GM08714 (cell line): Measurements from ENCODE around the gene TPTE.
"Not testable (repeated sequence)": the region's sequence is repeated elsewhere in the genome, so short reads cannot be mapped to it uniquely, and the experiment has no call there.

ENCODE experiments used
- H3K4me3 ChIP-seq: fragments of 200-500 bp; sonication (Bioruptor generic); 2 replicates; pipeline ENCODE4 v1.5.1; 2014; ENCODE audit warnings: mild to moderate bottlenecking, low read length, inconsistent platforms
- ZNF274 ChIP-seq: IDR thresholded peaks from 2 replicates; pipeline ENCODE4 v1.6.1; 2012; ENCODE audit warnings: mild to moderate bottlenecking, low read depth, low read length

The TPTE gene

GRCh38 chr21:10521091-10521598 lies at the start of gene TPTE:
TPTE (plus strand) TSS chr21:10521583; CDS start chr21:10538724, 17,141 bp downstream.
- TF ChIP-seq ZNF274 = no peak
- peak within 1 kb of the TSS; percentile 66; the same call in 1 of the 2 replicates for H3K4me3 ChIP-seq

DNA sequence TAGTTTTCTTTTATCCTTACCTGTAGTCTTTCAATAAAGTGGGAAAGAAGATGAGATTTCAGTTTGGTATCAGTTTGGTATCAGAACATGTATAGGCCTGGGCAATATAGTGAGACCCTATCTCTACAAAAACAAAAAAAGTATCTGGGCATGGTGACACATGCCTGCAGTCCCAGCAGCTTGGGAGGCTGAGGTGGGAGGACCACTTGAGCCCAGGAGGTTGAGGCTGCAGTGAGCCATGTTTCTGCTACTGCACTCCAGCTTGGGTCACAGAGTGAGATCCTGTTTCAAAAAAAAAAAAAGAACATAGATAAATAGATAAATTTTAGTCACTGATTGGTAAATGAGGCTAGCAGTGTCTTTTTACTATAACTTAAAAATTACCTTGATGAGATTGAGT lies 49.4 kb upstream of the TPTE start:
- H3K4me3 ChIP-seq = not testable (repeated sequence)

DNA sequence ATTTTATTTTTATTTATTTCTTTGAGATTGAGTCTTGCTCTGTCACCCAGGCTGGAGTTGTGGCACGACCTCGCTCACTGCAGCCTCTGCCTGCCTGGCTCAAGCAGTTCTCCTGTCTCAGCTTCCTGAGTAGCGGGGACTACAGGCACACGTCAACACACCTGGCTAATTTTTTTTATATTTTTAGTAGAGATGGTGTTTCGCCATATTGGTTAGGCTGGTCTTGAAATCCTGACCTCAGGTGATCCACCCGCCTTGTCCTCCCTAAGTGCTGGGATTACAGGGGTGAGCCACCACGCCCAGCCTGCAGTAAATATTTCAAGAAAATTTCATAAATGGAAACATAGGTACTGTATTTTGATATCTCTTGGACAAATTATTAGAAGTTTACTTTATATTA lies 43.6 kb upstream of the TPTE start:
- not testable (repeated sequence) for H3K4me3 ChIP-seq

- H3K4me3 ChIP-seq = not testable (repeated sequence)
Observed at GRCh38 chr21:10479875-10480274, 41.5 kb upstream of the TPTE start.

GRCh38 chr21:10484864-10485263 lies 36.5 kb upstream of the TPTE start:
- not testable (repeated sequence) for H3K4me3 ChIP-seq

- not testable (repeated sequence) for H3K4me3 ChIP-seq
Observed at GRCh38 chr21:10490453-10490852, 30.9 kb upstream of the TPTE start.

GRCh38 chr21:10511116-10511515 lies 10.3 kb upstream of the TPTE start:
- no peak overlapping the region for H3K4me3 ChIP-seq
- no peak for TF ChIP-seq ZNF274

- not testable (repeated sequence) for H3K4me3 ChIP-seq
Observed at GRCh38 chr21:10516889-10517288, 4.5 kb upstream of the TPTE start.

DNA sequence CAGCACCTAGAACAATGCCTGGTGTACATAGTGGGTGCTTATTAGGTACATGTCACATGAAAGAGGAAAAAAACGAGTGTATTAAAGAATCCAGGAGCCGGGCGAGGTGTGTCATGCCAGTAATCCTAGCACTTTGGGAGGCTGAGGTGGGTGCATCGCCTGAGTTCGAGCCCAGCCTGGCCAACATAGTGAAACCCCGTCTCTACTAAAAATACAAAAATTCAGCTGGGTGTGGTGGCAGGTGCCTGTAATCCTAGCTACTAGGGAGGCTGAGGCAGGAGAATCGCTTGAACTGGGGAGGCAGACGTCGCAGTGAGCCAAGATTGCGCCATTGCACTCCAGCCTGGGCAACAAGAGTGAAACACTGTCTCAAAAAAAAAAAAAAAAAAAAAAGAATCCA lies 3.5 kb upstream of the TPTE start:
- not testable (repeated sequence) for H3K4me3 ChIP-seq

- H3K4me3 ChIP-seq = peak overlapping the region; percentile 66; the same call in 1 of the 2 replicates
Observed at GRCh38 chr21:10521835-10522500, 585 bp downstream of the TPTE start.

DNA sequence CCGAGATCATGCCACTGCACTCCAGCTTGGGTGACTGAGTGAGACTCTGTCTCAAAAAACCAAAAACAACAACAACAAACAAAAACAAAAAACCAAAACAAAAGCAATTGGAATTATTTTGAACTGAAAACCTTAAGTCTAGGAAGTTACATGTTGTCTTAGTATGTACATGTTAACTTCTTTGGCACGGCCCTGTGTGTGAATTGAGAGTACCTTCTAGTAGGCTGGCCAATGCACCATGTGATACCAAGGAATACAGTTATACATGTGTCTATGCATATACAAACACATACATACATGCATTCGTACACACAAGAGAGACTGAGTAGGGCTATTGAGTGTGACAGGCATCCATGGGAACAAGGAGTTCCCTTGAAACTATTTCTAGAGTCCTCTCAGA lies 18.6 kb downstream of the TPTE start:
- TF ChIP-seq ZNF274 = no peak
- H3K4me3 ChIP-seq = no peak overlapping the region

DNA sequence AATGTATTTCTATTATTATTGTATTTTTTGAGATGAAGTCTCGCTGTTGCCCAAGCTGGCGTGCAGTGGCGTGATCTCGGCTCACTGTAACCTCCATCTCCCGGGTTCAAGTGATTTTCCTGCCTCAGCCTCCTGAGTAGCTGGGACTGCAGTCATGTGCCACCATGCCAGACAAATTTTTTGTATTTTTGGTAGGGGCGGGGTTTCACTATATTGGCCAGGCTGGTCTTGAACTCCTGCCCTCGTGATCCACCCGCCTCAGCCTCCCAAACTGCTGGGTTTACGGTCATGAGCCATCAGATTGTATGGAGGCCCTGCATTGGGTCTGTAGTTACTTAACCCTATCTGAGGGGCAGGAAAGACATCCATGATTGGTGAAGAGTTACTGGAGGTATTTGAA lies 23.0 kb downstream of the TPTE start:
- H3K4me3 ChIP-seq = not testable (repeated sequence)

- not testable (repeated sequence) for H3K4me3 ChIP-seq
Observed at GRCh38 chr21:10547868-10548267, 26.5 kb downstream of the TPTE start.

GRCh38 chr21:10548331-10548954 lies 27.1 kb downstream of the TPTE start:
- H3K4me3 ChIP-seq = not testable (repeated sequence)

DNA sequence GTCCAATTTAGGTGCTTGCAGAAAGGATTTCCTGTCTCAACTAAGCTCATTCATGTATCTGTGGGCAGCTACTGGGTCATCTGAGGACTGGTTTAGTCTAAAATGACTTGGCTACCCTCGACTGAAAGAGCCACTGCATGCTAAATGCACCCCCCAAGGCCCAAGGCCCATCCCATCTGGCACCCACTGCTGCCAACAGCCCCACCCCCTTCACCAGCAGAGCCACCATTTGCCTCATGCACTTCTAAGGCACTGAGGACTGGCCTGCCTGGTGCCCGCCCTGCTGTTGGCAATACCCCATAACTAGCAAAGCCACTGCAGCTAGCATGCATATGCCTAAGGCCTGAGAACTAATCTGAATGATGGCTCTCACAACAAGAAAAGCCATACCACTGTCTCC lies 49.4 kb downstream of the TPTE start:
- not testable (repeated sequence) for H3K4me3 ChIP-seq

GRCh38 chr21:10574531-10575310 lies 53.3 kb downstream of the TPTE start:
- H3K4me3 ChIP-seq = not testable (repeated sequence)
